Activated CD4-positive, CD25-positive, alpha-beta regulatory T cell treated with anti-CD3 and anti-CD28 coated beads, Interleukin-2, amount 50 U/mL, for 24 hours (primary cell): ENCODE measurements around the gene CENPH.
A peak's percentile ranks its signal among the peaks of the same experiment; 100 is the strongest.
"Not testable (repeated sequence)": the region's sequence is repeated elsewhere in the genome, so short reads cannot be mapped to it uniquely, and the experiment has no call there.

Experiments
- ATAC-seq, 2 donors: fragments of 150-1000 bp; cut with Tn5 transposase; one replicate each; pipeline ENCODE4 v1.10.0; 2021; ENCODE audit warnings: mild to moderate bottlenecking in 1 of 2, moderate library complexity in 1 of 2

CENPH gene

GRCh38 chr5:69211200-69211599 is 21.8 kb downstream of the CENPH start:
- no peak for ATAC-seq

- ATAC-seq: peak; percentile 28 to 68
Observed at GRCh38 chr5:69212022-69212421, 22.6 kb downstream of the CENPH start.

- ATAC-seq: no peak
Observed at GRCh38 chr5:69213513-69214215, 24.3 kb downstream of the CENPH start.

DNA sequence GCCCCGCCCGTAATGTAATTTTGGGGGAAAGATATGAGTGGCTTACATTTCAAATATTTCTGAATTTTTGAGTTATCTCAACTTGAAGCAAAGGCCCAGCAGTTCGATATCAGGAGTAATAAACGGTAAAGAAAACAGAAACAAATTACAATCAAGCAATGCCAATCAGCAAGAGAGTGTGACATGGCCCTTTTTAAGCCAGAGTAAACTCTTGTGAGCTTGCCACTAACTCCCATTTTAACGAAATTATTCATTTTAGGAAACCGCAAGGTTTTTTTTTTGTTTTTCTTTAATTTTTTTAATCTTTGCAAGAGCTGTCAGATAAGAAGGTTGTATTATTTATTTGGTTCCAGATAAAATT is 27.7 kb downstream of the CENPH start:
- no peak for ATAC-seq

DNA sequence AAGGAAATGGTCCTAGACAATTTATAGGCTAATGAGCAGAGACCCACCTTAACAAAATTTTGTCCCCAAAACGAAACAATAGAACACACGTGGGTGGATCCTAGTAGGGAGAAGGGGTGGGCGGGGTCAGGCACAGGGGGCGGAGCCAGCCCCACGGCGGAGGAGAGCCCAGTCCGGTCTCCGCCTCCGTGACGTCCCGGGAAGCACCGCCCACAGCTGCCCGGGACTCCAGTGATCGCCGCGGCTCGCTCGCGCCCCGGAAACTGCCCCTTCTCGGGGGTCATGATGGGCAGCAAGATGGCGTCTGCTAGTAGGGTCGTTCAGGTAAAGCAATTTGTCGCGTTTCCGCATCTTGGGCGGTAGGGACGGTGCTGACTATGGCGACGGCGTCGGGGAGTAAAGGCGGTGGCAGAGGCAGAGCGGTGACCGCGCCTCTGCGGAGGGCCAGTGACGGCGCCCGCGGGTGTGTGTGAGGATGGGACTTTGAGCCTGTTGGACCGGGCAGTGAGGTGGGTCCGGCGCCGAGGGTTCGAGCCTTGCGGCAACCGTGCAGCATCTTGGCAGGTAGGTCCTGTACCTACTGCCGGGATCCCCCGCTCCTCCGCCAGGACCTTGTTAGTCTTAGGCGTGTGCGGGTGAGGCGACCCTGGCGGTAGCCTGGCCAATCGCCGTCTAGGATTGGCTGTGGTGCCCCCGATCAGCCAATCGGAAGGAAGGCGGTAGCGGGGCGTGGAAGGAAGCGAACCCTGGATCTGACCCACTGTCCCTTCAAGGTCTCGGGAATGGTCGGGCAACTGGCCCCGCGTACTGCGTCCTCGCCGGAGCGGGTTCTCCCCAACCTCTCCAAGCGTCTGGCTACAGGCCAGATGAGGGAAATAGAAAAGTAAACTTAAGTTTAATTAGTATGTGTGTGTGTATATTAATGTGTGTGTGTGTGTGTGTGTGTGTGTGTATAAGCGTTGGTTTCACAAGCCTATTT is 28.5 kb downstream of the CENPH start:
- peak; percentile 90 to 92 for ATAC-seq

DNA sequence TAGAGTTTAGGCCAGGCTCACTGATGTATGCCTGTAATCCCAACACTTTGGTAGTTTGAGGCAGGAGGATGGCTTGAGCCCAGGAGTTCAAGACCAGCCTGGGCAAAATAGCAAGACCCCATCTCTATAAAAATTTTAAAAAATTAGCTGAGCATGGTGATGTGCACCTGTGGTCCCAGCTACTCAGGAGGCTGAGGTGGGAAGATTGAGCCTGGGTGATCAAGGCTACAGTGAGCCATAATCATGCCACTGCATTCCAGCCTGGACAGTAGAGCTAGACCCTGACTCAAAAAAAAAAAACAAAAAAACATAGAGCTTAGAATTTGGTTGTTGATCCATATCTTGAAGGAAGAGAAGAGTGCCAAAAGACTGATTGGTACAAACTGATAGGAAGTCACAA is 30.6 kb downstream of the CENPH start:
- ATAC-seq: no peak

DNA sequence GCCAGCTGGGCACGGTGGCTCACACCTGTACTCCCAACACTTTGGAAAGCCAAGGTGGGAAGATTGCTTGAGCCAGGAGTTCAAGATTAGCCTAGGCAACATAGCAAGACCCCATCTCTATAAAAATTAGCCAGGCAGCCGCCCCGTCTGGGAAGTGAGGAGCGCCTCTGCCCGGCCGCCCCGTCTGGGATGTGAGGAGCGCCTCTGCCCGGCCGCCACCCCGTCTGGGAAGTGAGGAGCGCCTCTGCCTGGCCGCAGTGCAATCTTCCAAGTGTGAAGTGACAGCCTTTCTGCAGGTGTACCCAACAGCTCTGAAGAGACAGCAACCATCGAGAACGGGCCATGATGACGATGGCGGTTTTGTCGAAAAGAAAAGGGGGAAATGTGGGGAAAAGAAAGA is 31.0 kb downstream of the CENPH start:
- not testable (repeated sequence) for ATAC-seq

DNA sequence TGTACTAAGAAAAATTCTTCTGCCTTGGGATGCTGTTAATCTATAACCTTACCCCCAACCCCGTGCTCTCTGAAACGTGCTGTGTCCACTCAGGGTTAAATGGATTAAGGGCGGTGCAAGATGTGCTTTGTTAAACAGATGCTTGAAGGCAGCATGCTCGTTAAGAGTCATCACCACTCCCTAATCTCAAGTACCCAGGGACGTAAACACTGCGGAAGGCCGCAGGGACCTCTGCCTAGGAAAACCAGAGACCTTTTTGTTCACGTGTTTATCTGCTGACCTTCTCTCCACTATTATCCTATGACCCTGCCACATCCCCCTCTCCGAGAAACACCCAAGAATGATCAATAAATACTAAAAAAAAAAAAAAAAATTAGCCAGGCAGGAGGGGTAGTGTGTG is 31.4 kb downstream of the CENPH start:
- ATAC-seq: not testable (repeated sequence)

DNA sequence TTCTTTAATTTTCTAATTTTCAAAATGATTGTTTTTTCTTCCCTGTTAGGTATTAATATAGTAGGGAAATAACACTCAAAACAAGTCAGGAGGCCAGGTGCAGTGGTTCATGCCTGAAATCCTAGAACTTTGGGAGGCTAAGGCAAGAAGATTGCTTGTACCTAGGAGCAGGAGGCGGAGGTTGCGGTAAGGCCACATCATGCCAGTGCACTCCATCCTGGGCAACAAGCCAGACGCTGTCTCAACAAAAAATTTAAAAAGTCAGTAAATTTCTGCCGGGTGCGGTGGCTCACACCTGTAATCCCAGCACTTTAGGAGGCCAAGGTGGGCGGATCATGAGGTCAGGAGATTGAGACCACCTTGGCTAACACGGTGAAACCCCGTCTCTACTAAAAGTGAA is 35.1 kb downstream of the CENPH start:
- ATAC-seq: no peak

DNA sequence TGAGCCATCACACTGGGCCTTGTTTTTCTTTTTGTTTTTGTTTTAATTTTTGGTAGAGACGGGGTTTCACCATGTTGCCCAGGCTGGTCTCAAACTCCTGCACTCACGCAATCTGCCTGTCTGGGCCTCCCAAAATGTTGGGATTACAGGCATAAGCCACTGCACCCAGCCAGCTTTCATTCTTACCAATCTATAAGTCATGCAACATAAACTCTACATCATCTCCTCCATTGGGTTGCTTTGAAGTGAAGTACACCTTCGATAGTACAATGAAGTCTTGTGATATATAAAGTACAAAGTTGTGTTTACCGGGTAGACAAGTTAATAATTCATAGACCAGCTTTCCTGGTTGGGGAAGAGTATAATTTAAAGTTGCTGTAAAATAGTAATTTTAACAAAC is 36.5 kb downstream of the CENPH start:
- ATAC-seq: no peak

DNA sequence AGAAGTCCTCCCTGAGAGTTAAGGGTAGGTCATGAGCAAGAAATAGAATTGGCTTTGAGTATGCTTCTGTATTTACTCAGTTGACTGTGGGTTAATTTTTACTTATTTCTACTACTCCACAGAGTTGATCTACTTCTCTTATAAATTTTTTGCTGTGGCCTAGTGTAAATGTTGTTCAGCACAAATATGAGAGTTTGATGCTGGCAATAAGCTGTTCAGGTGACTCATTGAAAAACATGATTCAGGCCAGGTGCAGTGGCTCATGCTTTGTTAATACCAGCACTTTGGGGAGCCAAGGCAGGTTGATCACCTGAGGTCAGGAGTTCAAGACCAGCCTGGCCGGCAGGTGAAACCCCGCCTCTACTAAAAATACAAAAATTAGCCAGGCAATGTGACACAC is 40.8 kb downstream of the CENPH start:
- ATAC-seq: no peak

- ATAC-seq: no peak
Observed at GRCh38 chr5:69231281-69231680, 41.9 kb downstream of the CENPH start.

- ATAC-seq: no peak
Observed at GRCh38 chr5:69231851-69232250, 42.5 kb downstream of the CENPH start.

GRCh38 chr5:69234457-69235268 is 45.3 kb downstream of the CENPH start, which contains the start of gene CDK7:
TSS of gene CDK7 (plus strand) at chr5:69234886. CDS start at chr5:69234976, 90 bp downstream.
- ATAC-seq: peak; percentile 100

GRCh38 chr5:69236733-69237132 is 47.4 kb downstream of the CENPH start:
- ATAC-seq: not testable (repeated sequence)

GRCh38 chr5:69237877-69238276 is 48.5 kb downstream of the CENPH start:
- ATAC-seq: no peak

- no peak for ATAC-seq
Observed at GRCh38 chr5:69238760-69239251, 49.4 kb downstream of the CENPH start.

GRCh38 chr5:69242215-69242927 is 53.0 kb downstream of the CENPH start:
- no peak for ATAC-seq

DNA sequence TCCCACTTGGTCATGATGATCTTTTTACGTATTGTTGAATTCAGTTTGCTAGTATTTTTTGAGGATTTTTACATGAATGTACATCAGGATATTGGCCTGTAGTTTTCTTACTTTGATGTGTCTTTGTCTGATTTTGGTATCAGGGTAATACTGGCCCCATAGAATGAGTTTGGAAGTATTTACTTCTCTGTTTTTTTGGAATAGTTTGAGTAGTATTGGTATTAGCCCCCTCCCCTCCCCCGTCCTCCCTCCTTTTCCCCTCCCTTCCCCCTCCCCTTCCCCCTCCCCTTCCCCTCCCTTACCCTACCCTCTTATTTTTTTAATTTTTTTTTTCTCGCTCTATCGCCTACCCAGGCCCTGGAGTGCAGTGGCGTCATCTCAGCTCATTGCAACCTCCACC is 55.6 kb downstream of the CENPH start:
- ATAC-seq: no peak

DNA sequence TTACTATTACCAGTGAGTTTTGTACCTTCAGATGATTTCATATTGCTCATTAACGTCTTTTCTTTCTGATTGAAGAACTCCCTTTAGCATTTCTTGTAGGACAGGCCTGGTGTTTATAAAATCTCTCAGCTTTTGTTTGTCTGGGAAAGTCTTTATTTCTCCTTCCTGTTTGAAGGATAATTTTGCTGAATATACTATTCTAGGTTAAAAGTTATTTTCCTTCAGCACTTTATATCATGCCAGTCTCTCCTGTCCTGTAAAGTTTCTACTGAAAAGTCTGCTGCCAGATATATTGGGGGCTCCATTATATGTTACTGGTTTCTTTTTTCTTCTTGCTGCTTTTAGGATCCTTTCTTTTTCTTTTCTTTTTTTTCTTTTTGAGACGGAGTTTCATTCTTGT is 58.6 kb downstream of the CENPH start:
- ATAC-seq: no peak

GRCh38 chr5:69250593-69250992 is 61.2 kb downstream of the CENPH start:
- no peak for ATAC-seq

DNA sequence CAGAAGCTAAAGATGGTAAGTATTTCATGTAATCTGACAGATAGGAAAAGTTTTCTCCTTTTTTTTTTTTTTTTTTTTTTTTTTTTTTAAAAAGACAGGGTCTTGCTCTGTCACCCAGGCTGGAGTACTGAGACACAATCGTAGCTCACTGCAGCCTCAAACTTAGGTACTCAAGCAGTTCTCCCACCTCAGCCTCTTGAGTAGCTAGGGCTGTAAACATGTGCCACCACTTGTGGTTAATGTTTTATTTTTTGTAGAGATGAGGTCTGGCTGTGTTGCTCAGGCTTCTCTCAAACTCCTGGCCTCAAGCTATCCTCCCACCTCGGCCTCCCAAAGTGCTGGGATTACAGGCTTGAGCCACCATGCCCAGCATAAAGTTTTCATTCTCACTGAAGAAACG is 63.1 kb downstream of the CENPH start:
- no peak for ATAC-seq
